Measurements from ENCODE around the gene LRRC10B.
A peak's percentile ranks its signal among the peaks of the same experiment; 100 is the strongest.

Gene LRRC10B

DNA sequence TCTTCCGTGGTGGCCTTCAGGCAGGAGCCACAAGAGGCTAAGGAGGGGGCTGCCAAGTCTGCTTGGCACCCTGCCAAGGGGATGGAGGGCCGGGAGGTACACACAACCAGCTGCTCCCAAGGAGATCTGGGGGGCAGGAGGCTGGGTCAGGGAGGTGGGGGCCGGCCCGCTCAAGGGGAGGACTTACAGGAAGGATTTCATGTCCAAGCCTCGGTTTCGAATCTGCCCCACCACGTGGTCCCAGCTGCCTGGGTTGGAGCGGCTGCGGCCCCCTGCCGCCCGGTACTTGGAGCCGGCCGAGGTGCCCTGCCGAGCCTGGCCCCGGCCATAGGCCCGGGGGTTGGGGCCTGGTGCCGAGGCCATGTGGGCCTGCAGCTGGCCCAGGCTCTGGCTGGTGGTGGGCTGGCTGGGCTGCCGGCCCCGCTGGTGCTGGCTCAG lies 33.5 kb downstream of the LRRC10B start:
- H3K4me3 ChIP-seq (ENCODE audit: low read depth, low read length) = no peak overlapping the region
- TF ChIP-seq CTCF (IDR thresholded peaks at IDR 0.05; ENCODE audit: borderline replicate concordance, insufficient read depth, low read depth, low read length) = no peak

DNA sequence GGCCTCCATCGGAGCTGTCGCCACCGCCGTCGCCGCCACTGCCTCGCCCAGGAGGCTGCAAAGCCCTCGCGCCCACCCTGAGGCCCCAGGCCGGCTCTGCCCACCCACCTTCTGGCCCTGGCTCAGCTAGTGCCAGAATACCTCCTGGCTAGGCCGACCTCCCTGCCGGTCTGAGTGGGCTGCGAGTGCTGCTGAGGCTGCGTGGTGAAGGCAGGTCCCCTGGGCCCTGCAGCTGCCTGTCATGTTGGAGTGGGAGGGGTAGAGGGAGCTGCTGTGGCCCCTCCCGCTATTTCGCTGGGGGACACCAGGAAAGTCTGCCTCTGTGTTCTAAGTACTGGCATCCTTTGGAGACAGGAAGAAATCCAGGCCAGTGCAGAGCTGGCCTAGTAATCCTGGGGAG lies 34.2 kb downstream of the LRRC10B start:
- TF ChIP-seq CTCF (IDR thresholded peaks at IDR 0.05; ENCODE audit: borderline replicate concordance, insufficient read depth, low read depth, low read length) = no peak
- H3K4me3 ChIP-seq (ENCODE audit: low read depth, low read length) = no peak overlapping the region

- no peak for TF ChIP-seq CTCF (IDR thresholded peaks at IDR 0.05; ENCODE audit: borderline replicate concordance, insufficient read depth, low read depth, low read length)
- H3K4me3 ChIP-seq (ENCODE audit: low read depth, low read length) = no peak overlapping the region
Measured at GRCh38 chr11:61543606-61544306, 35.2 kb downstream of the LRRC10B start.

DNA sequence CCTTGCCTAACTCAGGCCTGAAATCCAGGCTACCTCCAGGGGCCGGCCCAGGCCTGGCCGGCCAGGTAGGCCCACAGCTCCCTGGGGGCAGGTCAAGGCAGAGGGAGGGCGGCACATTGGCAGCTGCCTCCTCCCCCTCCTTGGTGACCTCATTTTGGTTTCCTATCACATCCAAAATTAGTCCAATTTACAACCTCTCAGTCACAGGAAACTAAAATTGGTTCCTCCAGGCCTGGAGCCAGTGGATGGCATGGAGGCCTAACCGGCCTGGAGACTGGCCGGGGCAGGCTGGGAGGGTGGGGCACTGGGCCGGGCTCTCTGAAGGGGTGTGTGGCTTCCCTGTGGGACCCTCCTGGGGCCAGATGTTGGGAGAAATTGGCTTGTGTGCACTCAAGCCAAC lies 35.9 kb downstream of the LRRC10B start:
- no peak overlapping the region for H3K4me3 ChIP-seq (ENCODE audit: low read depth, low read length)

DNA sequence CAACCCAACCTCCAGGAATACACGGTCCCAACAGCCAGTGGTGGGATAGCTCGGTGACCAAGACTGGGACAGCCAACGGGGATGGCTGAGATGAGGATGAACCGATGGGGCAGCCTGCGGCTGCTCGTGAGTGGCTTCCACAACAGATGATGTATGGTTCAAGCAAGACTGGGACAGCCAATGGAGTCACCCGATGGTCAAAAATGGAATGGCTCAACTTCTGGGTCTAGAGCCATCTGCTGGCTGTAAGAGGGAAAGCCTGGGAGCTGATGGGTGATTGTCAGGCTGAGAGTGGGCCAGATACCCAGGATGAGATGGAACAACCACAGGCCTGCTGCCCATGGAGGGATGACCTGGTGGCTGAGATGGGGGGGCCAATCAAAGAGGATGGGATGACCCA lies 36.8 kb downstream of the LRRC10B start:
- H3K4me3 ChIP-seq (ENCODE audit: low read depth, low read length) = no peak overlapping the region
- peak; percentile 54; the same call in 1 of the 2 replicates for TF ChIP-seq CTCF (IDR thresholded peaks at IDR 0.05; ENCODE audit: borderline replicate concordance, insufficient read depth, low read depth, low read length)

More for the DNA sequence above, 35.9 kb downstream of the LRRC10B start:
- no peak for TF ChIP-seq CTCF (IDR thresholded peaks at IDR 0.05; ENCODE audit: borderline replicate concordance, insufficient read depth, low read depth, low read length)

- TF ChIP-seq CTCF (IDR thresholded peaks at IDR 0.05; ENCODE audit: borderline replicate concordance, insufficient read depth, low read depth, low read length) = no peak
Measured at GRCh38 chr11:61545921-61546320, 37.4 kb downstream of the LRRC10B start.

GRCh38 chr11:61546663-61547062 lies 38.1 kb downstream of the LRRC10B start:
- H3K4me3 ChIP-seq (ENCODE audit: low read depth, low read length) = no peak overlapping the region
- no peak for TF ChIP-seq CTCF (IDR thresholded peaks at IDR 0.05; ENCODE audit: borderline replicate concordance, insufficient read depth, low read depth, low read length)

More at GRCh38 chr11:61545921-61546320, 37.4 kb downstream of the LRRC10B start:
- no peak overlapping the region for H3K4me3 ChIP-seq (ENCODE audit: low read depth, low read length)

All from GM12875 (cell line).